OCI-M1 (cell line): Measurements from ENCODE around the gene MATN3.

Experiments used
- DNase-seq: peaks from one replicate; lab custom pipeline; 2025; lab: John Stamatoyannopoulos, UW

MATN3 gene

DNA sequence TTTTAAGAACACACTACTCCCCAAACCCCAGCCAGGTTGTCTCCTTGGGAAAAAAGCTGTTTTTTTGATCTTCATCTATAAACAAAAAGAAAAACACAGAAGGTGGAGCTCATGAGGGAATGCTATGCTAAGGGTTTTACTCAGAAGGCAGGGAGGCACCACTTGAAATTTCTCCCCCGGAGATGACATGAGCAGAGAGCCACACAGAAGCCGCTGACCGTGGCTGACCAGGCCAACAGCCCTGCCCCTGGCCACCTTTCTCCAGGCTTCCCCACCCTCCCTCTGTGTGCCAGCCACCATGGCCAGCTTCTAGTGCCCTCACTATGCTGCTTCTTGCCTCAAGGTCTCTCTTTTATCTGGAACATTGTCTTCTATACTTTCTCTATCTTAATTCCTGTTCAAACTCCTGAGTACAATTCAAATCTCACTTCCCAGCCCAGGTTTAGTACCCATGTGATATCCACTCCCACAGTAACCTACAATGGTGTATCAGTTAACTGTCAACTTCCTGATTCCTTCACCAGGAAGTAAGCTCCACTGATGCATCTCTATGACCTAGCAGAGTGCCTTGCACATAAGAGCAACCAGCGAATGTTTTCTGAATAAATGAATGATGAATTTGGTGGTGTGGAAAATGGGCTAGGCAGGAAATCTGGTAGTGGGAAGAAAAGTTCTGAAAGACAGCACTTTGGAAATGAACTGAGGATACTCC lies 23.6 kb upstream of the MATN3 start:
- DNase-seq, result peak; percentile 47

DNA sequence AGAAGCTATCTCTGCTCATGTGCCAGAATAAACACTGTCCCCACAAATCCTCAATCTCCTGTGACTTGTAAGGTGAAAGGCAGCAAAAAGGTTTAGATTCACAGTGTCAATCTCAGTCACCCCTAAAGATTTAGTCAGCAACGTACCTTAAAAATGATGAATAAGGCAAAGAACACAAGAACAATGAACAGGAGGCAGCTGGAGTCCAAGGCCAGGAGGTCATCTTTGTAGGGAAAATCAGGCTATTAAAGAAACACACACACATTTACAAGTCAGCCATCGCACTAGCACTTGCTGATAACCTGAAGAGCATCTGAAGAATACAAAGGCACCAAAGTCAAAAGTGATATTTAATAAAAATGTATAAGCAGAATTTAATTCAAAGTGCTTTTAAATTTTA lies 22.4 kb upstream of the MATN3 start:
- DNase-seq, result no peak

DNA sequence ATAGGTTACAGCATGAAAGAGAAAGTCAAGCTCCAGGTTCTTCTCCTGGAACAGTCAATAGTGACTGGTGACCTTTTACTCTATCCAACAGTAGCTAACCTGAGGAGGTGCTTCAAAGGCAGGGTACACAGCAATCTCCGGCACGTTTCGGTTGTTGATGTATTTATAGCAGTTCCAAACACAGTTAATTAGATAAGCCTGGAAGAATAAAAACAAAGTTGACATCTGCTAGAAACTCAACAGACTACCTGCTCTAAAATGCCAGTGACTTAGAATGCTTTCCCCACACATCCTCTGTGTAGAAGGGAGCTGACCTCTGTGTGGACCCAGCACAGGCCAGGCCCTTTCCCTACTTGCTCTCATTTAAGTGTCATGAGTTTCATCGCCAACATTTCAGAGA lies 21.8 kb upstream of the MATN3 start:
- no peak for DNase-seq

DNA sequence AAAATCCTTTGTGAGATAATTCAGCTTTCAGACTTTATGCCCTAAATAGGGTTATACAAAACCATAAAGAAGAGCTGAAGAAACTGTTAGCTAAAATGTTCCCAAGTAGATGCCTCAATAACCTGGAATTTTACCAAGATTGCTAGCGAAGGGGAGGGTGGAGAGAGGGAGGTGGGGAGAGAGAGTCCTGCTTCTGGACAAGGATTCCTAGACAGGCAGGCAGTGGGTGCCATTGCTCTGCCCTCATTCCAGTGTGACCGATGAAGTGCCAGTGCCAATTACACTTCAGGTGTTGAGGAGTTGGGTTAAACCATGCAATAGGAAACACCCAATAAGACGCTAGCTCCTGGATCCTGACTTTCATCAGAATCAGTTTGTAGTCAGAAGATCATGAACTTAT lies 20.9 kb upstream of the MATN3 start:
- DNase-seq, result no peak

DNA sequence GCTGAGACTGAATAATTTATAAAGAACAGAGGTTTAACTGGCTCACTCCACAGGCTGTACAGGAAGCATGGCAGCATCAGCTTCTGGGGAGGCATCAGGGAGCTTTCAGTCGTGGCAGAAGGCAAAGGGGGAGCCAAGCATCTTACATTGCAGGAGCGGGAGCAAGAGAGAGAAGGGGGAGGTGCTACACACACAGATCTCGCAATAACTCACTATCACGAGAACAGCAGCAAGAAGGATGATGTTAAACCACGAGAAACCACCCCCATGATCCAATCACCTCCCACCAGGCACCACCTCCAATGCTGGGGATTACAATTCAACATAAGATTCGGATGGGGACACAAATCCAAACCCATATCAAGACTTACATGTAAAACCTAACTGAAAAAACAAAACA lies 17.8 kb upstream of the MATN3 start:
- peak; percentile 75 for DNase-seq

DNA sequence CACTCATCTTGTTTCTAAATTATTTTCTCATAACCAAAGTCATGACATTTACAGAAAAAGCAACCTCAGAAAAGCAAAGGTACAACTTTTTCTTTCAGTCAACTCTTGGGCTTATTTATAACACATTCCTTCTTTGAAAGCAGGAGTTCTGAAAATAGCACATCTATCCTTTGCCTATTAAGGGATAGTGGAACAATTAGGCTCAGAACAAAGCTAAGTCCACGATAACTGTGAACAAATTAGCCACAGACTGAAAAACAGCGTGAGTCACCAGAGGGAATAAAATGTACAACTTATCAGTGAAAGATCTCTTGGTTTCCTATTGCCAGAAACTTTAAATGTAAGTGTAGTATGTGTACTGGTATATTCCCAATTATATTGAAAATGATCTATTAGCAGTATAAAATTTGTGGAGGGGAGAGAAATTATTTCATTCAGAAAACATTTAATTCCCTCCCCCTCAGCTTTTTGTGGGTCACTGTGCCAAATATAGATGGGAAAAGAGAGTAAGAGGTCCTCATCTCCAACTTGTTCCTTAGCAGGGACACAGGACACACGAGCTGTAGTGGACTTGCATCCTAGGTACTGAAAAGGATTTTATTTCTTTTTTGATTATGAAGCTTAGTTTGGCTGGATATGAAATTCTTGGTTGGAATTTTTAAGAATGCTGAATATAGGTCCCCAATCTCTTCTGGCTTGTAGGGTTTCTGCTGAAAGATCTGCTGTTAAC lies 15.4 kb upstream of the MATN3 start:
- DNase-seq, result peak; percentile 14

DNA sequence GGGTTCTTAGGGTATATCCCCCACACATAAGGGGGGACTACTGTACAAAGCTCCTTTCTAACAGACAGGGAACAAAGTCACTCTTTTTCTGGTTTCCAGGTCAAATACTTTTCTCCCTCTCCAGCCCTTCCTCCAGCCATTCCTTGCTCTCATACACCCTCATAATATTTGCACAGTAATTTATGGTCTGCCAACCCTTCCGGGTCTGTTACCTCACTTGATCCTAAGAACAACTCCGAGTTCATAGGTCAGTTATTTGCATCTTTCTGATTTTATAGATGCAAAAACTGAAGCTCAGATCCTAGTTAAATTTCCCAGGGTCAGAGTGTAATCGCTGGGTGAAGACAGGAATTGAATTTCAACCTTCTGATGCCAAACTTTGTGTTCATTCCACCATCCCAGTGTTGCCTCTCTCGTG lies 14.8 kb upstream of the MATN3 start:
- DNase-seq, result no peak

DNA sequence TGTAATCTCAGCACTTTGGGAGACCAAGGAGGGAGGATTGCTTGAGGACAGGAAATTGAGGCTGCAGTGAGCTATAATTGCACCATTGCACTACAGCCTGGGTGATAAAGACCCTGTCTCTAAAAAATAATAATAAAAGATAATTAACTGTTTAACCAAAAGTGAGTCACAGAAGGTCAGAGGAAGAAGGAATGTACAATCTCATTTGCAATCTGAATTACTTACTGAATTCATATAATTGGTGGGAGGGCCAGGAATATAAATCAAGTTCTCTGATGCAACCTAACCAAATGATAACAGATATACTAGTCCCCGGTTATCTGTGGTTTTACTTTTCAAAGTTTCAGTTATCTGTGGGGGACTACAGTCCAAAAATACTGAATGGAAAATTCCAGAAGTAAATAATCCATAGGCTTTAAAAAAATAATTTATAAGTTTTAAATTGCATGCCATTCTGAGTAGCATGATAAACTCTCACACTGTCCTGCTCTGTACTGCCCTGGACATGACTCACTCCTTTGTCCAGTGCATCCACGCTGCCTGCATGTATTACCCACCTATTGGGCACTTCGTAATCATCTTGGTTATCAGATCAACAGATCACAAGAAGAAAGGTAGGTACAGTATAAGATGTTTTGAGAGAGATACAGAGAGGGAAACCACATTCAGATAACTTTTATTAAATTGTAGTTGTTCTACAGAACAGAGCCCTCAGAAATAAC lies 12.8 kb upstream of the MATN3 start:
- peak; percentile 22 for DNase-seq

DNA sequence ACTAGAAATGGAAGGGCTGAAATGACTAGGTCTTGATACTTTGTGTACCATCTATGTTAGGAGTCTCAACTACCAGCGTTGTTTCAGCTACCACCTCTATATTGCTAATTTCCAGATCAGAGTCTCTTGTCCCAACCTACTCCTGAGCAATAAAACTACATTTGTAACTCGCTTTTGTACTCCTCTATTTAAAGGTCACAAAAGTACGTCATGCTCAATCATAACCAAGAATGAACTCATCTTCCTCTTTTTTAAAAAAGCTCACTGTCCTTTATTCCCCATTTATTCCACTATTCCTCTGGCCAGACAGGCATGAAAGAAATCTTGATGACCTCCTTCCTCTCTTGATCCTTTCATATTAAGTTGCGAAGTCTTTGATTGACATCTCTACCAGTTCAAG lies 11.2 kb upstream of the MATN3 start:
- DNase-seq, result no peak

DNA sequence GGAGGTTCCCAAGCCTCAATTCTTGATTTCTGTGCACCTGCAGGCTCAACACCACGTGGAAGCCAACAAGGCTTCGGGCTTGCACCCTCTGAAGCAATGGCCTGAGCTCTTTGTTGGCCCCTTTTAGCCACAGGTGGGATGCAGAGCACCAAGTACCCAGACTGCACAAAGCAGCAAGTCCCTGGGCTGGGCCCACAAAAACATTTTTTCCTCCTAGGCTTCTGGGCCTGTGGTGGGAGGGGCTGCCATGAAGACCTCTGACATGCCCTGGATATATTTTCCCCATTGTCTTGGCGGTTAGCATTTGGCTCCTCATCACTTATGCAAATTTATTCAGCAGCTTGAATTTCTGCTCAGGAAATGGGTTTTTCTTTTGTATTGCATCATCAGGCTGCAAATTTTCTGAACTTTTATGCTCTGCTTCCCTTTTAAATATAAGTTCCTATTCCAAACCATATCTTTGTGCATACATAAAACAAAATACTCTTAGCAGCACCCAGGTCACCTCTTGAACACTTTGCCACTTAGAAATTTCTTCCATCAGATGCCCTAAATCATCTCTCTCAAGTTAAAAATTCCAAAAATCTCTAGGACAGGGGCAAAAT lies 9.0 kb upstream of the MATN3 start:
- no peak for DNase-seq

DNA sequence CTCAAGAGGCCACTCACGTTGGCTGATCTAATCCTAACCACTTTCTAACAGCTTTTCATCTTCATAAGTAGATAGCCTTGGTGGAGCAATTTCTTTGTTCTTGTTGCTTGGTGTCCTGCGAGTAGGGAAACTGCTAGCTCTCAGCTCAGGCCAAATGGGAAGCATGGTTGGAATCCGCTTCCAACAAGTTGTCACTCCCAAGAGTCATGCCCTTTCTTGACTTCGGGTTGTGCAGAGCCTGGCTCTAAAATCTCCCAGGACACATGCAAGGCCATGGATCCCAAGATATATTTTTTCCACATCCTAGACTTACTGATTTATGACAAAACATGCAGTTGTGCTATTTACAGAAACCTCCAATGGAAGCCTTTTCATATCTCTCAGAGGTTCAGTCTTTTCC lies 7.3 kb upstream of the MATN3 start:
- DNase-seq, result no peak

DNA sequence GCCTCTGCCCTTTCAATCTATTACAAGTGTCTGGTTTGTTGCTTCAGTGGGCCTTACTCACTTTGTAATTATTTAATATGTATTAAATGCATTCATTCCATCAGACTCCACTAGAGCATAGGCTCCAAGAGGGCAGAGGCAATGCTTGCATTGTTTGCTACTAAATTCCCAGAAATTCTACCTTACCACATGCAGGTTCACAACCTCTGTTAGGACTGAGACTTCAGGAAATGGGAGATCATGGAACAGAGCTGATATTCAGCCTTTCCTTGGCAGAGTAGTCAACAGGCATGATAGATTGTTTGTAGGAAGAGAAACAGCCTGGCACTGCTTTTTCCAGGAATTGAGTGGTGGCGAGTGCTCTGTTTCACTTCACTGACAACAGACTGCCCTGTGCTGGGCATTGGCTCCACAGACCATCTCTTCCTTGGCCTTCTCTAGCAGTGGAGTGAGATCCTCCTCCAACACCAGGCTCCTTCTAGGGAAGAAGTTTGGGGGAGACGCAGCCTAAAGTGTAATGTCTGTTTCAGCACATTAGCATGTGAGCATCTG lies 6.2 kb upstream of the MATN3 start:
- no peak for DNase-seq

DNA sequence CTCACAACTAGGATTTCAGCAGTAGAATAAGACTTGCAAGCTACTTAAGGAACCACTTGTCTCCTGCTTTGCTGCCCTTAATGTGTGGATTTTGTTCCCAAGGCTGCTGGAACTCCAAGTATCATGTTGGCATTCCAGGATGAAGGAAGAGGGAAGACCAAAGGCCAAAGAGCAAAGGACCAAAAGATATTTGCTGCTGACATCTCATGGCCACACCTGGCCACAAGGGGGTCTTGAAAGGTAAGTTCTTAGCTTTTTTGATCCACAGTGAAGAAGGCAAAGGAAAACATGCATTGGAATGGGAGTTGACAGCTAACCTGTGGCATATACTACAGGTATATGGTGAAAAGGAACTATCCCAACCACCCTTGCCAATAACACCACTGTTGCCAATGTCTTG lies 3.9 kb upstream of the MATN3 start:
- no peak for DNase-seq

DNA sequence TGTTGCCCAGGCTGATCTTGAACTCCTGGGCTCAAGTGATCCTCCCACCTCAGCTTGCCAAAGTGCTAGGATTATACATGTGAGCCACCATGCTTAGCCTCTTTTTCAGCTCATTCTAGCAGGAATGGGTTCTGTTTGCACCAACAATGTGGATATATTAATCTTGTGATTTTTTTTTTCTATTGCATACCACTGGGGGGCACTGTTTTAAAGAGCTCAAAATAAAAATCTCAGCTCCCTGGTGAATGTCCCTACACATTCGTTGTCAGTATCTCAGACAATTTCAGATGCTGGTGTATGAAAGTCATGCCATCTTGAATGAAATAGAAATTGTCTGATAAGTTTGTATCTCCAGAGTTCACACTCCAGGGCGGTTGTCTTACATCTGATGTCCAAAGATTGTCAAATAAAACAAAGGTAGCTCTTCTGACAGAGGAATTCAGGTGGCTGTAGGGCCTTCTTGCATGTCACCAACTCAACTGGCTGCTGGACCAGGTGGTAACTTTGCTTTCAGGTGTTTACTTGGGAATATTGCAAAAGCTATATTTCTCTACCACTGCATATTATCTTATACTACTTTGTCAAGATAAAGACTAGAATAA lies 3.1 kb upstream of the MATN3 start:
- DNase-seq, result peak; percentile 61

DNA sequence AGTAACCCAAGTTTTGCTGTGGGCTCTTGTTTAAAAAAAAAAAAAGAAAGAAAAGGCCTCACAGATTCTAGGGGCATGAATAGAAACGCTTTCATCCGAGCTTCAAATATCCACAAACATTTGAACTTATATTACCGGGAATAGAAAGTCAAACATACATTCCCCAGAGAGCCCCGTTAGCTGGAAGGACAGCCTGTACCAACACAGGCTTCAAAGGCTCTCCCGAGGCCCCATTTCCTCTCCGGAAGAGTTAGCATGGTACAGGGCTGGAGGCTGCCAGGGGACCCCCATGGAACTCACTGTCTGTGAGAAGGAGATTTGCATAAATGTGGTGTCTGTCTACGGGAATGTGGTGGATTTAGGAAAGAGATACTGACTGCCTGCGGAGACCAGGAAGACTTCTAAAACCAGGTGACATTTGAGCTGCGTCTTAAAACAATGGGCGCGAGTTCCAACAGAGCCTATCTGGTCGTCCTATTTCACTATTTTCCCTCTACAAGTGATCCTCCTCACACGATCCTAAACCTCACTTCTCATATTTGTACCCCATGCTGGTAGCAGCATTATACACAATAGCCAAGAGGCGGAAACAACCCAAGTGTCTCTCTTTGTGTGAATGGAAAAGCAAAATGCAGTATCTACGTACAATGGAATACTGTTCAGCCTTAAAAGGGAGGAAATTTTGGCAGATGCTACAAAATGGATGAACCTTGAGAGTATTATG lies 820 bp upstream of the MATN3 start:
- no peak for DNase-seq

DNA sequence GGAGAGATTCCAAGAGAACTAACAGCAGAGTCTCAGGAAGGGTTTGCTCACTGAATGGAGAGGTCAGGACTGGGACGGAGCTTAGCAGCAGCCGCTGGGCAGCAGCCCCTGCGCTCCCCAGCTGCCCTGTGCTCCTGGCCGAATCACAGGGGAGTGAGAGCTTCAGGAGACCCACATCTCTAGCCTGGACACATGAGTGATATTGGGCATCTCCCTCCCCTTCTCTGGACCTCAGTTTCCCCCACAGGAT lies 511 bp downstream of the MATN3 start:
- no peak for DNase-seq

DNA sequence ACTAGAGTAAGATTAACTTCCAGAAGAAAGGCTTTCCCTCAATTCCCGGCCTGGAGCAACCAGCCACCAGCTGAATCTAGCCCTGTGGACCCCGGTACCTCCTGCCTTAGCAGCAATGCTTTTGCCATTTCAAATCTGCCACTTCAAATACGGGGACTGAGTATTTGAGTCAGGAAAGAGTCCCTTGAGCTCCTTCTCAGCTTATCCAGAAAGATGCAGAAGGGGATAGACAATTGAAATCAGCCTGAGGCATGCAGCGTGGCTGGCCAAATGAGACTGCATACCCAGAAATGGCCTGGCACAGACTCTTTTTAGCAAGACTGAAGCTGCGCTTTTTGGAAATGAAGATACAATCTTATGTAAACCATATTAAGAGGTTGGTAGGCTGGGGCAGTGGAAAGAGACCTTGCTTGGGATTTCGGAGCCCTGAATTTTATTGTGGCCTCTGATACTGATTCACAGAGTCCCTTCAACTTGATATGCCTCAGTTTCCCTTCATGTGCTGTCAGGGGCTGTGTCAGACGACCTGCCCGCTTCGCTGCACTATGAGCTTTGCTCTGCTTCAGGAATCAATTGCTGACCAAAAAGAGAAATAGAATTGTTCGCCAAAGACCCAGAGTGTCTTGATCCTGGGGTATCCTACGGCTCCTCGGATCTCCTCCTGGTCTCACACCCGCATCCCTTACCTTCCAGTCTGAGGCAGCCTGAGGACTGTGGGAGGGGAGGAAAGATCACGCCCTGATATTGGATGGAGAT lies 1.0 kb downstream of the MATN3 start:
- no peak for DNase-seq

DNA sequence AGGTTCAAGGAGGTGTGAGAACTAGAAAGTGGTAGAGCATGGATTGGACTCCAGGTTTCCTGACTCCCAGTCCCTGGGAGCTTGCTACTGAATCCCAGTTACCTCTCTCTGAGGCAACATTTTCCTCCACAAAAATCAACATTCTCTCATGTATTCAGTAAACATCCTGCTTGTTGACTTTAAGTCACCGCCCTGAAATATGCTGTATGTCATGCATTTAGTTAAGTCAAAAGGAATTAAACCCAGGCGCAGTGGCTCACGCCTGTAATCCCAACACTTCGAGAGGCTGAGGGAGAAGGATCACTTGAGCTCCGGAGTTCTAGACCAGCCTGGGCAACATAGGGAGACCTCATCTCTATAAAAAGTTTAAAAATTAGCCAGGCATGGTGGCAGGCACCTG lies 3.8 kb downstream of the MATN3 start:
- DNase-seq, result no peak

DNA sequence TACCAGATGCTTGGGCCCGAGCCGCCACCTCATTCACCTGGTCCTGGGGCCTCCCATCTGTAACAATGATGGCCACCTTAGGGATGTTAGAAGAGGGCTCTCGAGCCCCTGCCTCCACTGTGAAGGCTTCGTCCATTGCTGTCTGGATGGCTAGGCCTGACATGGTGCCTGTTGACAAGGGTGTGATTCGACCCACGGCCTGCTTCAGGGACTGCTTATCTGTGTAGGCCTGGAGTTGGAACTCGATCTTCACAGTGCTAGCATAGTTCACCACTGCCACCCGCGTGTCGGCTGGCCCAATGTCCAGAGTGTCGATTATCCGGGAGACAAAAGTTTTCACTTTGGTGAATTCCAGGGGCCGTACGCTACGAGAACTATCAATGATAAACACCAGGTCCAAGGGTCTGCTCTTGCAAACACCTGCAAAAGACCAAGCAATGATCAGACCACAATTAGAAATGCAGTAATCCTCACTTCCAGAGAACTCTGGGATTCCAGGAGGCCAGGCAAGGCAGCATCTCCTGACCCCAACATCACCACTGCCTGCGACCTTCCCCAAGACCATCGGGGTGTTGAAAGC lies 6.5 kb downstream of the MATN3 start:
- DNase-seq, result no peak

DNA sequence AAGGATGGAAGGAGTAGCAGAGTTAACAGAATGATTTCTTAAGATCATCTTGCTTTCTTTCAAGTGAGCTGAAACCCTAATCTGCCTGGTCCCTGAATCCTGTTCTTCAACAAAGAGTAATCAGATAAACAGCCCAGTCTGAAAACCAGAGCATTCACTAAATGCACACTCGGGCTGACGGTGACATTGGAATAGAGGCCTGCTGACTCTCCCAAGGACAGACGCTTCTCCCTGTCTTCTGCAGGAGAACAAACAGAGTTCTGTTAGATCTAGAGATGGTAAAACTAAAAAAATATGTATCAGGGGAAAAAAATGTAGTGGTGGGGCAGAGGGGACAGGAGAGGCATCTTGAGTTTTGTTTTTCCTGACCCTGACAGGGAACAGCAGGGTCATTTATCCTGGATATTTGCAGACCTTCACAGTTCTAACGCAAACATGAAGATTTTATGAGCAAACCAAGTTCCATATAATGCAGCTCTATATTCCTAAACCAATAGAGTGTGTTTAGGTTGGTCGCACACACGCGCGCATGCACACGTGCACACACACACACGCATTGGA lies 7.3 kb downstream of the MATN3 start:
- no peak for DNase-seq
